ENCODE measurements around the gene ATP10D.

Gene ATP10D

DNA sequence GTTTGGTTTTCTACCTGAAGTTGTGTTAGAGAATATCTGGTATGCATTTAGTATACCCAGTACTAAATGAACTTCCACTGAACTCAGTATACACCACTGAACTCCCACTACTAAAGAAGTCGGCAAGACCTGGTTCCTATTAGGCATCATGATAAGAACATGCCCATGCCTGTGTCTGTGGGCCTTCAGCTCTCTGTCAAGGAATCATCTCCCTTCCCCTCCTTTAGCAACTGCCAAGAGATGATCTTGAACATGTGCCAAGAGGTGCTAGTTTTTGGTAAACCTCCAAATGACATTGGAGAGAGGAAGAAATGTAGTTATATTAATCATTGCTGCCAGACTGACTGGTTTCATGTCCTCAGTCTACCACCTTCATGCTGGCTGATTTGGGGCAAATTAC, 113.2 kb downstream of the ATP10D start:
- TF ChIP-seq, protein P1, sequence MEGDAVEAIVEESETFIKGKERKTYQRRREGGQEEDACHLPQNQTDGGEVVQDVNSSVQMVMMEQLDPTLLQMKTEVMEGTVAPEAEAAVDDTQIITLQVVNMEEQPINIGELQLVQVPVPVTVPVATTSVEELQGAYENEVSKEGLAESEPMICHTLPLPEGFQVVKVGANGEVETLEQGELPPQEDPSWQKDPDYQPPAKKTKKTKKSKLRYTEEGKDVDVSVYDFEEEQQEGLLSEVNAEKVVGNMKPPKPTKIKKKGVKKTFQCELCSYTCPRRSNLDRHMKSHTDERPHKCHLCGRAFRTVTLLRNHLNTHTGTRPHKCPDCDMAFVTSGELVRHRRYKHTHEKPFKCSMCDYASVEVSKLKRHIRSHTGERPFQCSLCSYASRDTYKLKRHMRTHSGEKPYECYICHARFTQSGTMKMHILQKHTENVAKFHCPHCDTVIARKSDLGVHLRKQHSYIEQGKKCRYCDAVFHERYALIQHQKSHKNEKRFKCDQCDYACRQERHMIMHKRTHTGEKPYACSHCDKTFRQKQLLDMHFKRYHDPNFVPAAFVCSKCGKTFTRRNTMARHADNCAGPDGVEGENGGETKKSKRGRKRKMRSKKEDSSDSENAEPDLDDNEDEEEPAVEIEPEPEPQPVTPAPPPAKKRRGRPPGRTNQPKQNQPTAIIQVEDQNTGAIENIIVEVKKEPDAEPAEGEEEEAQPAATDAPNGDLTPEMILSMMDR (conservative IDR thresholded peaks at IDR 0.05; ENCODE audit: control insufficient read depth, insufficient read depth, low read depth, low read length), result no peak
- no peak overlapping the region for H3K4me3 ChIP-seq (ENCODE audit: control insufficient read depth, low read depth, low read length)
- DNase-seq (ENCODE audit: low read depth), result peak; percentile 10

- no peak overlapping the region for H3K4me3 ChIP-seq (ENCODE audit: control insufficient read depth, low read depth, low read length)
- DNase-seq (ENCODE audit: low read depth), result no peak
- TF ChIP-seq, protein P1 (conservative IDR thresholded peaks at IDR 0.05; ENCODE audit: control insufficient read depth, insufficient read depth, low read depth, low read length), result no peak
Observed at GRCh38 chr4:47598896-47599295, 113.8 kb downstream of the ATP10D start.

- no peak for DNase-seq (ENCODE audit: low read depth)
- no peak overlapping the region for H3K4me3 ChIP-seq (ENCODE audit: control insufficient read depth, low read depth, low read length)
- TF ChIP-seq, protein P1 (conservative IDR thresholded peaks at IDR 0.05; ENCODE audit: control insufficient read depth, insufficient read depth, low read depth, low read length), result no peak
Observed at GRCh38 chr4:47606482-47606881, 121.4 kb downstream of the ATP10D start.

GRCh38 chr4:47612116-47613023, 127.3 kb downstream of the ATP10D start:
- TF ChIP-seq, protein P1 (conservative IDR thresholded peaks at IDR 0.05; ENCODE audit: control insufficient read depth, insufficient read depth, low read depth, low read length), result no peak
- H3K4me3 ChIP-seq (ENCODE audit: control insufficient read depth, low read depth, low read length), result no peak overlapping the region
- DNase-seq (ENCODE audit: low read depth), result peak; percentile 24

DNA sequence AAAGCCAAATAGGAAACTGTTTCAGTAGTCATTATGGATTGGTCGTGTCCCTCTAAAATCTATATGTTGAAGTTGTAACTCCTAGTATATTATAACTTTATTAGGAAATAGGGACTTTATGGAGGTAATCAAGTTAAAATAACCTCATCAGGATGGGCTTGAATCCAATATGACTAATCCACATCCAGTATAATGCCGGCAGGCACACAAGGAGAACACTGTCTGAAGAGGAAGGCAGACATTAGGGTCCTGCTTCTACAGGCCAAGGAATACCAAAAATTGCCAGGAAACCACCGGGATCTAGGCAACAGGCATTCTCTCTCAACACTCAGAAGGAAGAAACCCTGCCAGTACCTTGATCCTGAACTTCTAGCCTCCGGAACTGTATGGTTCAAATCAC, 130.3 kb downstream of the ATP10D start:
- peak; percentile 45 for DNase-seq (ENCODE audit: low read depth)
- no peak overlapping the region for H3K4me3 ChIP-seq (ENCODE audit: control insufficient read depth, low read depth, low read length)
- TF ChIP-seq, protein P1 (conservative IDR thresholded peaks at IDR 0.05; ENCODE audit: control insufficient read depth, insufficient read depth, low read depth, low read length), result no peak

- TF ChIP-seq, protein P1 (conservative IDR thresholded peaks at IDR 0.05; ENCODE audit: control insufficient read depth, insufficient read depth, low read depth, low read length), result no peak
- DNase-seq (ENCODE audit: low read depth), result no peak
- H3K4me3 ChIP-seq (ENCODE audit: control insufficient read depth, low read depth, low read length), result no peak overlapping the region
Observed at GRCh38 chr4:47617607-47618006, 132.5 kb downstream of the ATP10D start.
